Central memory CD8-positive, alpha-beta T cell (primary cell): ENCODE results near the gene CREG1.

Source experiments
- ATAC-seq: fragments of 150-1000 bp; cut with Tn5 transposase; replicated peaks from 2 replicates; pipeline ENCODE4 v1.10.0; 2022; ENCODE audit warnings: mild to moderate bottlenecking, moderate FRiP score, moderate number of reproducible peaks; ENCODE audit not compliant: poor library complexity, severe bottlenecking; ENCODE audit errors: extremely low read depth
- DNase-seq, 2 donors: peaks; one replicate each; pipeline ENCODE4 v3.0.0; 2021; ENCODE audit warnings: low spot score in 2 of 2
- H3K27ac Mint-ChIP-seq: one replicate; pipeline ENCODE4 v1.8.0; 2022; ENCODE audit warnings: low read depth, mild to moderate bottlenecking, moderate library complexity, mixed read lengths
- H3K27me3 Mint-ChIP-seq: one replicate; pipeline ENCODE4 v1.8.0; 2022; ENCODE audit warnings: mixed read lengths
- H3K36me3 Mint-ChIP-seq: one replicate; pipeline ENCODE4 v1.8.0; 2022; ENCODE audit warnings: mild to moderate bottlenecking, moderate library complexity, mixed read lengths; ENCODE audit not compliant: insufficient read depth
- H3K4me1 Mint-ChIP-seq: one replicate; pipeline ENCODE4 v1.8.0; 2022; ENCODE audit warnings: mixed read lengths
- H3K4me3 Mint-ChIP-seq: one replicate; pipeline ENCODE4 v1.8.0; 2022; ENCODE audit warnings: mild to moderate bottlenecking, moderate library complexity, mixed read lengths
- H3K9me3 Mint-ChIP-seq: one replicate; pipeline ENCODE4 v1.8.0; 2022; ENCODE audit warnings: mixed read lengths

Gene CREG1

GRCh38 chr1:167553136-167554027 lies at the start of gene CREG1:
Gene CREG1, minus strand, starts transcription at chr1:167553762.
- peak; percentile 74 to 75 for DNase-seq
- peak within 1 kb of the TSS; percentile 86 for H3K4me3 Mint-ChIP-seq
- H3K9me3 Mint-ChIP-seq = no peaks in the 10 kb centered on the region

DNA sequence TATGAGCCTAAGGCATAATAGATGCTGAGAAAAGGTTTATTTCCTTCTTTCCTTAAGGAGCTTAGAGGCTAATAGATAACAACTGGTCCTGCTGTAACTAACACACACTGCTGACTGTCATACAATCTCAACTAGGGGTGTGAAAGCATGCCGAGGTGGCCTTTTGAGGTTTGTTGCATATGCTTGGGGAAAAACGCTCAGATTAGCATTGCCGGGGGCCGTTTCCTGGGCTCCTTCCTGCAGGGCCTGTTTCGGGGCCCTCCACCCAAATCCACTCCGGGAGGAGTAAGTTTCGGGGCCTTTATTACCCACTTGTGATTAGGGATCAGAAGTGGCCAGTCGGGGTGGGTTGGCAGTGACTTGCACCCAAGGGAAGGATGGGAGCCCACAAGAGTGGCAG lies 49.3 kb upstream of the CREG1 start:
- H3K4me3 Mint-ChIP-seq = no peak overlapping the region
- peaks cover 27% of the 10 kb centered on the region for H3K4me1 Mint-ChIP-seq
- no peaks in the 10 kb centered on the region for H3K27me3 Mint-ChIP-seq
- no peak overlapping the region for H3K27ac Mint-ChIP-seq
- ATAC-seq (no peak), DNase-seq (no peak)
- H3K36me3 Mint-ChIP-seq = peaks cover 3% of the 10 kb centered on the region
- H3K9me3 Mint-ChIP-seq = peaks cover 10% of the 10 kb centered on the region

More at GRCh38 chr1:167553136-167554027, at the start of gene CREG1:
- Mint-ChIP-seq H3K36me3 (peaks cover 3% of the 10 kb centered on the region), H3K4me1 (peaks cover 31% of the 10 kb centered on the region), H3K27ac (peak within 1 kb of the TSS; percentile 79), H3K27me3 (no peaks in the 10 kb centered on the region)
- peak; percentile 99 for ATAC-seq

DNA sequence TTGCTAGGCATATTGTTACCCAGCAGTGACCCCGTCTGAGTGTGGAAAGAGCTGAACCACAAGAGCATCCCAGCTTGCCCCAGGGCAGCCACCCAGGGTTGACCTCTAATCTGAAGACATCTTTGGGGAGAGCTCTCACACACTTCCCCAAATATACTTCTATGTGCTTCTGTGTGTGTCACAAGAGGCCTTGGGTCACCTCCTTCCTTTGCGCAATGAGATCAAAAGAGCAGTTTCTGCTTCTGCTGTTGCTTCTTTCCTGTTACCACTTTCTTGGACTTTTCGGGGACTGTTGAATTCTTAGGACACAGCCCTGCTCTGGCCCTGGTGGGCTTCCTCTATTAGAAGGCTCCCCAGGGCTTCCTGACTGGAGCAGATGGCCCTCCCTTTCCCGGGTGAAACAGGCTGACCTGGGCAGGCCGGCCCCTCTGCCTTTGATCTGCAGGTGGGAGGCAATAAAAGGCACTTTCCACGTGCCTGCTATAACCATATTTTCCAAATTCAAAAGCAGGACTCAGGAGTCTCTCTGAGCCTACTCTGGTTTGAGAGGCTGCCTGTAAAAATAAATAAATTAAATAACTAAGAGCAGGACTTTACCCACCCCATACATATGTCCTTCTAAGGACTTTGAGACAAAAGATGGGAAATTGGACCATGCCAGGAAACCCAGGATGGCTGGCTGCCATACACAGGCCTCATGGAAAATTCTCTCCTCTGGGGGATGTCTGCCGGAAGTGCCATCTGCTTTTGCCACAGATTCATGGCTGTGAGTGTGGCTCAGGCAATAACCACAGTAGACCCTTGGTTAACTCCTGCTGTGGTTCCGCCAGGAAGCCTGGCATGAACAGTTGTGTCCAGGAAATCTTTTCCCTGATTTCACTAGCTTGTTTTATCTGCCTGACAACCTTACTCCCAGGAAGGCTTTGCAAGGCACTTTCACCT lies 48.2 kb upstream of the CREG1 start:
- ATAC-seq (peak; percentile 28), DNase-seq (no peak)
- peaks cover under 1% of the 10 kb centered on the region for H3K9me3 Mint-ChIP-seq
- peaks cover 27% of the 10 kb centered on the region for H3K4me1 Mint-ChIP-seq
- no peak overlapping the region for H3K4me3 Mint-ChIP-seq
- peaks cover 3% of the 10 kb centered on the region for H3K36me3 Mint-ChIP-seq
- H3K27me3 Mint-ChIP-seq = no peaks in the 10 kb centered on the region
- H3K27ac Mint-ChIP-seq = peak overlapping the region; percentile 32

- peaks cover 27% of the 10 kb centered on the region for H3K4me1 Mint-ChIP-seq
- H3K9me3 Mint-ChIP-seq = no peaks in the 10 kb centered on the region
- H3K4me3 Mint-ChIP-seq = peak overlapping the region; percentile 33
- DNase-seq = peak in 1 of 2 donors; percentile 25
- no peaks in the 10 kb centered on the region for H3K27me3 Mint-ChIP-seq
- H3K36me3 Mint-ChIP-seq = peaks cover 3% of the 10 kb centered on the region
- H3K27ac Mint-ChIP-seq = no peak overlapping the region
- ATAC-seq = peak; percentile 70
Observed at GRCh38 chr1:167599957-167600581, 46.5 kb upstream of the CREG1 start.

DNA sequence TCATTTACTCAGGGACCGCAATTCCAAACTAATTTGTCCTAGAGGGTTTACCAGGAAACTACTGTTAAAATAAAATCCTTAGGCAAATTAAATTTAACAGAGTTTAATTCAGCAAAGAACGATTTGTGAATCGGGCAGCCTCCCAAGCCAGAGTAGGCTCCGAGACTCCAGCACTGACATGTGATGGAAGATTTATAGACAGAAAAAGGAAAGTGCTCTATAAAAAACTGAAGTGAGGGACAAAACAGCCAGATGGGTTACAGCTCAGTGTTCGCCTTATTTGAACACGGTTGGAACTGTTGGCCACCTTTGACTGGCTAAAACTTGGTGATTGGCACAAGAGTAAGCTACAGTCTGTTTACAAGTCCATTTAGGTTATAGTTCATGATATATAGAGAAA lies 41.3 kb upstream of the CREG1 start:
- Mint-ChIP-seq H3K4me1 (peaks cover 2% of the 10 kb centered on the region), H3K9me3 (no peaks in the 10 kb centered on the region), H3K36me3 (no peaks in the 10 kb centered on the region), H3K4me3 (no peak overlapping the region), H3K27me3 (no peaks in the 10 kb centered on the region), H3K27ac (no peak overlapping the region)
- no peak for ATAC-seq
- no peak for DNase-seq

GRCh38 chr1:167593860-167594259 lies 40.3 kb upstream of the CREG1 start:
- ATAC-seq (no peak), DNase-seq (no peak)
- H3K4me3 Mint-ChIP-seq = no peak overlapping the region
- no peaks in the 10 kb centered on the region for H3K9me3 Mint-ChIP-seq
- no peaks in the 10 kb centered on the region for H3K4me1 Mint-ChIP-seq
- H3K27me3 Mint-ChIP-seq = no peaks in the 10 kb centered on the region
- no peaks in the 10 kb centered on the region for H3K36me3 Mint-ChIP-seq
- H3K27ac Mint-ChIP-seq = no peak overlapping the region

GRCh38 chr1:167592475-167592874 lies 38.9 kb upstream of the CREG1 start:
- no peak overlapping the region for H3K27ac Mint-ChIP-seq
- ATAC-seq = no peak
- H3K36me3 Mint-ChIP-seq = no peaks in the 10 kb centered on the region
- no peak overlapping the region for H3K4me3 Mint-ChIP-seq
- H3K4me1 Mint-ChIP-seq = no peaks in the 10 kb centered on the region
- H3K27me3 Mint-ChIP-seq = no peaks in the 10 kb centered on the region
- no peaks in the 10 kb centered on the region for H3K9me3 Mint-ChIP-seq
- DNase-seq = no peak

GRCh38 chr1:167588361-167588760 lies 34.8 kb upstream of the CREG1 start:
- no peak overlapping the region for H3K4me3 Mint-ChIP-seq
- no peaks in the 10 kb centered on the region for H3K27me3 Mint-ChIP-seq
- H3K4me1 Mint-ChIP-seq = no peaks in the 10 kb centered on the region
- H3K27ac Mint-ChIP-seq = no peak overlapping the region
- DNase-seq (no peak), ATAC-seq (no peak)
- H3K9me3 Mint-ChIP-seq = no peaks in the 10 kb centered on the region
- H3K36me3 Mint-ChIP-seq = no peaks in the 10 kb centered on the region

- DNase-seq (no peak), ATAC-seq (no peak)
- Mint-ChIP-seq H3K27me3 (no peaks in the 10 kb centered on the region), H3K4me3 (no peak overlapping the region), H3K9me3 (no peaks in the 10 kb centered on the region), H3K27ac (no peak overlapping the region), H3K36me3 (no peaks in the 10 kb centered on the region), H3K4me1 (no peaks in the 10 kb centered on the region)
Observed at GRCh38 chr1:167587872-167588271, 34.3 kb upstream of the CREG1 start.

- ATAC-seq (no peak), DNase-seq (no peak)
- no peak overlapping the region for H3K4me3 Mint-ChIP-seq
- H3K9me3 Mint-ChIP-seq = no peaks in the 10 kb centered on the region
- no peaks in the 10 kb centered on the region for H3K36me3 Mint-ChIP-seq
- no peaks in the 10 kb centered on the region for H3K27me3 Mint-ChIP-seq
- H3K4me1 Mint-ChIP-seq = no peaks in the 10 kb centered on the region
- H3K27ac Mint-ChIP-seq = no peak overlapping the region
Observed at GRCh38 chr1:167587342-167587741, 33.8 kb upstream of the CREG1 start.

DNA sequence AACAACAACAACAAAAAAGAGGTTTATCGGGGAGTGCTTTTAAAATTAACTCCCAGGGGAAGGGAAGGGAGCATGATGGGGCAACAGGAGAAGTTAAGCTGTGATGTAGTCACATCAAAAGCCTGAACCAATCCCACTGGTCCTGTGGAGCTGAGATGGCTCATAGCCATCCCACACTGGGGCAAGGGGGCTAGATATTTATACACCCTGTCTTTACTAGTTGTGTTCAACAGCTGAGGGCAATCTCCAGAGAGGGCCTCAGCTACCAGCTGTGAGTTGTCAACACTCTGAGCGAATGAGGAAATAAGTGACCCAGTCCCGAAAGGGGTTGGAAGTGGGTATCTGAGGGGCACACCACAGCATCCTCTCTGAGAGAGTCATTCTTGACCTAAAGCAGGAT lies 31.0 kb upstream of the CREG1 start:
- Mint-ChIP-seq H3K27ac (no peak overlapping the region), H3K9me3 (no peaks in the 10 kb centered on the region), H3K4me3 (no peak overlapping the region), H3K27me3 (no peaks in the 10 kb centered on the region), H3K36me3 (no peaks in the 10 kb centered on the region), H3K4me1 (no peaks in the 10 kb centered on the region)
- DNase-seq (no peak), ATAC-seq (no peak)

DNA sequence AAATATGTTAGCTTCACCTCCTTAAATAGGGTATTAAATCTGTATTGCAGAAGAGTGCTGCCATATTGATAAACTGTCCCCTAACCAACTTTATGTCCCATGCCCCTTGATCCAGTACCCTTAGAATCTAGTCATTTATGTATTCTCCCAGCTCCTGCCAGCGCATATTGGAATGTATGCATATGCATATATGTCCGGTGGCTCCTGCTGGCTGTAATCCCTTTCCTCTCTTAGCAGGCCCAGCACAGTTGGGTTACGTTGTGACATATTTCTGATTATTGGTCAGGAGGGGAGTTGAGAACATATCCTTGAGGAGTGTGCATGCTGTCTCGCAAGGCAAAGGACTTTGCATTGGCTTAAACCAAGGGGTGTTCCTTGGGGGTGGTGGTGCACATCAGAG lies 29.2 kb upstream of the CREG1 start:
- peaks cover 2% of the 10 kb centered on the region for H3K36me3 Mint-ChIP-seq
- no peak overlapping the region for H3K27ac Mint-ChIP-seq
- peaks cover 6% of the 10 kb centered on the region for H3K27me3 Mint-ChIP-seq
- H3K9me3 Mint-ChIP-seq = no peaks in the 10 kb centered on the region
- H3K4me3 Mint-ChIP-seq = no peak overlapping the region
- no peak for ATAC-seq
- DNase-seq = no peak
- no peaks in the 10 kb centered on the region for H3K4me1 Mint-ChIP-seq
